ENCODE results near the gene AEBP1.

The AEBP1 gene

DNA sequence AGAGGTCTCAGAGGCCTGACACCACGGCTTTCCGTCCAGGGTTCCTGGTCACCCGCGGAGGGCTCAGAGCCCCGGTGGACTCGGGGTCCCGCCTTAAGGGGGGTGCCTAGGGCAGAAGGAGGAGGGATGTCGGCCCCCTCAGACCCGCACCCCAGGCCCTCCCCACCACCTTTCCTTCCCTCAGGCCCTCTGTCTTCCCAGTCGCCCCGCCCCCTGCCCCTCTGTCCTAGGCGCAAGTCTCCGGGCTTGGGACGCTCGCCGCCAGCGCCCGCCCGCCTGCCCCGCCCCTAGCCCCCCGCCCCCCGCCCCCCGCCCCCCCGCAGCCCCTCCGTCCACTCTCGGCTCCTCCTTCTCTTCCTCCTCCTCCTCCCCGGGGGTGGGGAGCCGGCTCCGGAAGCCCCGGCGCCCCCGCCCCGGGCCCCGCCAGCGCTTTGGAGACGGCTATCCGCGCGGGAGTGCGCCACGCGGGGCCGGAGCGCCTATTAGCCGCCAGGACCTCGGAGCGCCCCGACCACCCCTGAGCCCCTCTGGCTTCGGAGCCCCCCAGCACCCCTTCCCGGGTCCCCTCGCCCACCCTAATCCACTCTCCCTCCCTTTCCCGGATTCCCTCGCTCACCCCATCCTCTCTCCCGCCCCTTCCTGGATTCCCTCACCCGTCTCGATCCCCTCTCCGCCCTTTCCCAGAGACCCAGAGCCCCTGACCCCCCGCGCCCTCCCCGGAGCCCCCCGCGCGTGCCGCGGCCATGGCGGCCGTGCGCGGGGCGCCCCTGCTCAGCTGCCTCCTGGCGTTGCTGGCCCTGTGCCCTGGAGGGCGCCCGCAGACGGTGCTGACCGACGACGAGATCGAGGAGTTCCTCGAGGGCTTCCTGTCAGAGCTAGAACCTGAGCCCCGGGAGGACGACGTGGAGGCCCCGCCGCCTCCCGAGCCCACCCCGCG, at the start of gene AEBP1:
AEBP1 (plus strand) TSS at position 423 of the 937 bp plus-strand sequence; CDS start at position 744, 321 bp downstream.
- peak; percentile 45 for DNase-seq

- DNase-seq: no peak
Measured at GRCh38 chr7:44056681-44057080, 47.5 kb upstream of the AEBP1 start.

GRCh38 chr7:44057181-44057848, 46.8 kb upstream of the AEBP1 start:
- DNase-seq: no peak

DNA sequence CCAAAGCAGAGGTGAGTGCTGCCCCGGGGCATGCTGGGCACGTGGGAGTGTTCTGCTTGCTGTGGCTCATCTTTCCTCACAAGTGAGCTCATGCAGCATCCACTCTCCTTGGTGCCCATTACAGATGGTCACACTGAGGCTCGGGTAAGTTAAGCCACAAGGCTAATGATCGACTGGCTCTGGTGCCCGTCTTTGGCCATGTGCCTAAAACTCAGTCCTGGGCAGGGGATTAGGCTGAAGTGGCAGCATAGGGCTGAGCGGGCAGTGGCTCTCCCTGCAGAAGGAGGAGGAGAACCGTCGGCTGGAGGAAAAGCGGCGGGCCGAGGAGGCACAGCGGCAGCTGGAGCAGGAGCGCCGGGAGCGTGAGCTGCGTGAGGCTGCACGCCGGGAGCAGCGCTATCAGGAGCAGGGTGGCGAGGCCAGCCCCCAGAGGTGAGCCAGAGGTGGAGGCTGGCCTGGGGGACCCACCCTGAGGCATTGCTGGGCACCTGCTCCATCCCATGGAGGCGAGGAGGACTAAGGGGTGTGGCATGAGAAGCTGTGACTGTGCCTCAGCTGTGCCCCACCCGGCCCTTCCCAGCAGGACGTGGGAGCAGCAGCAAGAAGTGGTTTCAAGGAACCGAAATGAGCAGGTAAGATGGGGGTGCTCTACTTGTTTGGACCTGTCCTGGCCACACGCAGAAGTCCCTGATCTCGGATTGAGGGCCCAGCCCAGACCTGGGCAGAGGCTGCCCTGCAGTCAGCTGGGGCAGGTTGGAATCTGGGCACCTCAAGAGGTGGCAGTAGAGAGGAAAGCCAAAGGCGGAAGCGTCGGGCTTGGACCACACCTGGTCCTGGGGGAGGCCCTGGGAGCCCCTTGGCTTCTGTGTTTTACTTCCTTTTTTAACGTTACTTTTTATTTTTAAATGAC, 46.0 kb upstream of the AEBP1 start:
- no peak for DNase-seq

DNA sequence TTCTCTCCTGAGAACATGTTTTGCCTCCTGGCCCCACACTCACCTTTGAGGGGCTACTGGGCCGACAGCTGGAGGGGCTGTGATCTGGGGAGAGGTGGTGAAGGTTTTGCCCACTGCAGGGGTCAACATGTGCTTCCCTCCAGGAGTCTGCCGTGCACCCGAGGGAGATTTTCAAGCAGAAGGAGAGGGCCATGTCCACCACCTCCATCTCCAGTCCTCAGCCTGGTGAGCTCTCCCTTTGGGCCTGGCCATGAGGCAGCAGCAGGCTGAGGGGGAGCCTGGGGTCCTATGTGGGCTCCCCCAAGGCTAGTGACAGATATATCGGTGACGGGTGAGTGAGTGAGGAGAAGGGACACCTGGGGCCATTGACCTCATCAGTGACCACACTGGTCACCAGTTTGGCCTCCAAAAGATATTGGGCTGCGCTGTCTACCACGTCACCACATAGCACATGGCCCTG, 45.4 kb upstream of the AEBP1 start:
- no peak for DNase-seq

DNA sequence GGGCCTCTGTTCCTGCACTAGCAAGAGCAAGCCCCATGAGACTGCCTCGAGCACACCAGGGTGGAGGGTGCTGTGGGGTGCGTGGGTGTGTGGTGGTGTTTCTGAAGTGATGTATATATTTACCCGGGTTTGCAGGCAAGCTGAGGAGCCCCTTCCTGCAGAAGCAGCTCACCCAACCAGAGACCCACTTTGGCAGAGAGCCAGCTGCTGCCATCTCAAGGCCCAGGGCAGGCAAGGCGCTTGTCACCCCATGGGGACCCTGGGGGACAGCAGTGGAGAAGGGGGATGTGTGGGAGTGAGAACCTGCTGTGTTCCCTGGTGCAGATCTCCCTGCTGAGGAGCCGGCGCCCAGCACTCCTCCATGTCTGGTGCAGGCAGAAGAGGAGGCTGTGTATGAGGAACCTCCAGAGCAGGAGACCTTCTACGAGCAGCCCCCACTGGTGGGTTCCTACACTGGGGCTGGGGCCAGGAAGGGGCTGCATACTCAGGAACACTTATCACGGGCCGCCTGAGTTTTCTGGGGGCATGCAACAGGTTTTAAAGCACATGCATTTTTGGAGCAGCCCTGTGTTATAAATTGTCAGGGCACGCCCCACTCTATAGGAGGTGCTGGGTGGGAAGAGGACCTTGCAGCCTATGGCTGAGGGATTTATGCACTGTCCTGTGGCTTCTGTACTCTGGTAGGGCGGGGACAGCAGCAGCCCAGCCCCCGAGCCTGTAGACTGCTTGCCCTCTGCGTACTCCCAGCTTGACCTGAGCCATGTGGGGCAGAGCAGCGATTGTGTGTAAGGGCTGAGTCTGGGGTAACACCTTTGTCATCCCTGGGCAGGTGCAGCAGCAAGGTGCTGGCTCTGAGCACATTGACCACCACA, 44.7 kb upstream of the AEBP1 start:
- DNase-seq: no peak

GRCh38 chr7:44060091-44060947, 43.8 kb upstream of the AEBP1 start:
- no peak for DNase-seq

- DNase-seq: no peak
Measured at GRCh38 chr7:44060948-44061644, 43.0 kb upstream of the AEBP1 start.

- DNase-seq: no peak
Measured at GRCh38 chr7:44061645-44062179, 42.4 kb upstream of the AEBP1 start.

- DNase-seq: no peak
Measured at GRCh38 chr7:44062180-44062902, 41.8 kb upstream of the AEBP1 start.

DNA sequence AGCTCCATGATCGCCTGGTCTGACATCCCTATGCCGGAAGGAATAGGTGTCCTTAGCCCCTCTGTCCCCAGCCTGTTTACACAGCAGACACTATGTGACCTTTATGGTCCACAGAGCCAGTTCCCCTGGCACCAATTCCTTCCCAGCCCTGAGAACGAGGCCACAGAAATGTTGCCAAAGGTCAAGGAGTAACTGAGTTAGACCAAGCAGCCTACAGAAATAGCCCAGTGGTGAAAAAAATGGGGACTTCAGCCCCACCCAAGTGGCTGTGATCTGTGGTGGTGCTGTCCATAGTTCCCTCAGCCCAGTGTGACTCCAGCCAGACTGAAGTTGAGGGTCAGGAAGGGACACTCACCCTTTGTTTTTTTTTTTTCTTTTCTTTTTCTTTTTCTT, 41.2 kb upstream of the AEBP1 start:
- no peak for DNase-seq

GRCh38 chr7:44063547-44063893, 40.6 kb upstream of the AEBP1 start:
- DNase-seq: no peak

- DNase-seq: no peak
Measured at GRCh38 chr7:44063894-44064651, 40.1 kb upstream of the AEBP1 start.

- no peak for DNase-seq
Measured at GRCh38 chr7:44064791-44065430, 39.2 kb upstream of the AEBP1 start.

- no peak for DNase-seq
Measured at GRCh38 chr7:44065431-44066110, 38.6 kb upstream of the AEBP1 start, which contains the start of gene PGAM2. PGAM2 (minus strand) TSS chr7:44065567; CDS start chr7:44065529, 38 bp downstream.

GRCh38 chr7:44066111-44066460, 38.1 kb upstream of the AEBP1 start:
- DNase-seq: no peak

DNA sequence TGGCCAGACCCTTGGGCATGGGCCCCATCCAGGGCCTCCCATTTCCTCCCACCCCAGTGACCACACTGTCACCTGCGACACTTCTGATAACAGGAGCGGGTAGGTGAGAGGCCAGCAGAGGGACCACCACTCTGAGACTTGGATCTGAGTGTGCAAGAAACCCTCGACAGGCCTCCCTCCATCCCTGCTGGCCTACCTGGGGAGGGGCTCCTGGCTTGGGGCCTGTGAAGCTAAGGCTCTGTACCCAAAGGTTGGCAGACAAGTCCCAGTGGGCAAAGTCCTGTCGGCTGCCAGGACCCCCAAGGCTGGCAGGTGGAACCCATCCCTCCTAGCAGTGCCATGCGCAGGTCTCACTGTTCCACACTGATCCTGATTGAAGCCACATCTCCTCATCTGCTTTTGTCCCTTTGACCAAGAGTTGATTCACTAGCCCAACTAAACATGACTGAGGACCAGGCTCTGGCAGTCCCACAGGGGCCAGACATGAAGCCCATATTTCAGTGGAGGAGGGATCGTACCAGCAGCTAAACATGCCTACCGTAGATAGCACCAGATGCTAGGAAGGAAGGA, 37.6 kb upstream of the AEBP1 start:
- no peak for DNase-seq

All from fibroblast of skin of right biceps (primary cell).